ENCODE measurements around the gene DNAJC11.
"Not testable (repeated sequence)": the region's sequence is repeated elsewhere in the genome, so short reads cannot be mapped to it uniquely, and the experiment has no call there.

Gene DNAJC11

GRCh38 chr1:6601049-6601922 is 100.3 kb downstream of the DNAJC11 start:
- DNase-seq (ENCODE audit: low read depth, low spot score), result peak; percentile 64

GRCh38 chr1:6600410-6601048 is 101.1 kb downstream of the DNAJC11 start:
- no peak for DNase-seq (ENCODE audit: low read depth, low spot score)

- DNase-seq (ENCODE audit: low read depth, low spot score), result not testable (repeated sequence)
Measured at GRCh38 chr1:6599991-6600390, 101.6 kb downstream of the DNAJC11 start.

- DNase-seq (ENCODE audit: low read depth, low spot score), result no peak
Measured at GRCh38 chr1:6599141-6599975, 102.3 kb downstream of the DNAJC11 start.

- DNase-seq (ENCODE audit: low read depth, low spot score), result no peak
Measured at GRCh38 chr1:6597777-6598131, 103.9 kb downstream of the DNAJC11 start.

GRCh38 chr1:6596886-6597776 is 104.5 kb downstream of the DNAJC11 start:
- no peak for DNase-seq (ENCODE audit: low read depth, low spot score)

- no peak for DNase-seq (ENCODE audit: low read depth, low spot score)
Measured at GRCh38 chr1:6596351-6596750, 105.3 kb downstream of the DNAJC11 start.

- DNase-seq (ENCODE audit: low read depth, low spot score), result no peak
Measured at GRCh38 chr1:6594977-6595740, 106.5 kb downstream of the DNAJC11 start.

- no peak for DNase-seq (ENCODE audit: low read depth, low spot score)
Measured at GRCh38 chr1:6593810-6594209, 107.8 kb downstream of the DNAJC11 start.

GRCh38 chr1:6592865-6593593 is 108.6 kb downstream of the DNAJC11 start:
- no peak for DNase-seq (ENCODE audit: low read depth, low spot score)

- DNase-seq (ENCODE audit: low read depth, low spot score), result no peak
Measured at GRCh38 chr1:6592441-6592840, 109.2 kb downstream of the DNAJC11 start.

GRCh38 chr1:6591644-6592043 is 110.0 kb downstream of the DNAJC11 start:
- no peak for DNase-seq (ENCODE audit: low read depth, low spot score)

- no peak for DNase-seq (ENCODE audit: low read depth, low spot score)
Measured at GRCh38 chr1:6591222-6591621, 110.4 kb downstream of the DNAJC11 start.

- DNase-seq (ENCODE audit: low read depth, low spot score), result no peak
Measured at GRCh38 chr1:6590046-6590445, 111.6 kb downstream of the DNAJC11 start.

- no peak for DNase-seq (ENCODE audit: low read depth, low spot score)
Measured at GRCh38 chr1:6588893-6589520, 112.6 kb downstream of the DNAJC11 start.

GRCh38 chr1:6588128-6588892 is 113.3 kb downstream of the DNAJC11 start:
- DNase-seq (ENCODE audit: low read depth, low spot score), result no peak

- DNase-seq (ENCODE audit: low read depth, low spot score), result no peak
Measured at GRCh38 chr1:6587261-6588005, 114.2 kb downstream of the DNAJC11 start.

- no peak for DNase-seq (ENCODE audit: low read depth, low spot score)
Measured at GRCh38 chr1:6586404-6586816, 115.2 kb downstream of the DNAJC11 start.
